ENCODE measurements around the gene CCL27.

The CCL27 gene

DNA sequence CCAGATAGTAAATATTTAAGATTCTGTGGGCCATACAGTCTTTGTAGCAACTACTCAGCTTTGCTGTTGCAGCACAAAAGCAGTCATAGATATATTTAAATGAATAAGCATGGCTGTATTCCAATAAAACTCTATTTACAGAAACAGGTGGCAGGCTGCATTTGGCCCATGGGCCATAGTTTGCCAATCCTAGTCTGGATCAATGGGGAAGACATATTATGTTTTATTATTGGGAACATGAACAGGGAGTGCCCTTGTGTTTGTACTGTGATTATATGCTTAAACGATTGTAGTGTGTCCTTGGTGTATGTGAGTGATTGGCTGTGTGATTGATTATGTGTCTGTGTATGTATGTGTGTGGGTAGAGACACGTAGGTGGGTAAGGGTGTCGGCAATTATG lies 12.0 kb upstream of the CCL27 start:
- TF ChIP-seq TAF1 (IDR thresholded peaks at IDR 0.05; ENCODE audit: borderline replicate concordance, insufficient read depth, low read length) (no peak), FOXP2 (optimal IDR thresholded peaks at IDR 0.05; ENCODE audit: borderline replicate concordance, extremely low read depth, extremely low read length, insufficient read depth) (no peak), POLR2AphosphoS5 (IDR thresholded peaks at IDR 0.05; ENCODE audit: low read depth, low read length) (no peak), SIN3A (IDR thresholded peaks at IDR 0.05; ENCODE audit: borderline replicate concordance, insufficient read depth, low read length) (no peak)
- TF ChIP-seq, protein P1, sequence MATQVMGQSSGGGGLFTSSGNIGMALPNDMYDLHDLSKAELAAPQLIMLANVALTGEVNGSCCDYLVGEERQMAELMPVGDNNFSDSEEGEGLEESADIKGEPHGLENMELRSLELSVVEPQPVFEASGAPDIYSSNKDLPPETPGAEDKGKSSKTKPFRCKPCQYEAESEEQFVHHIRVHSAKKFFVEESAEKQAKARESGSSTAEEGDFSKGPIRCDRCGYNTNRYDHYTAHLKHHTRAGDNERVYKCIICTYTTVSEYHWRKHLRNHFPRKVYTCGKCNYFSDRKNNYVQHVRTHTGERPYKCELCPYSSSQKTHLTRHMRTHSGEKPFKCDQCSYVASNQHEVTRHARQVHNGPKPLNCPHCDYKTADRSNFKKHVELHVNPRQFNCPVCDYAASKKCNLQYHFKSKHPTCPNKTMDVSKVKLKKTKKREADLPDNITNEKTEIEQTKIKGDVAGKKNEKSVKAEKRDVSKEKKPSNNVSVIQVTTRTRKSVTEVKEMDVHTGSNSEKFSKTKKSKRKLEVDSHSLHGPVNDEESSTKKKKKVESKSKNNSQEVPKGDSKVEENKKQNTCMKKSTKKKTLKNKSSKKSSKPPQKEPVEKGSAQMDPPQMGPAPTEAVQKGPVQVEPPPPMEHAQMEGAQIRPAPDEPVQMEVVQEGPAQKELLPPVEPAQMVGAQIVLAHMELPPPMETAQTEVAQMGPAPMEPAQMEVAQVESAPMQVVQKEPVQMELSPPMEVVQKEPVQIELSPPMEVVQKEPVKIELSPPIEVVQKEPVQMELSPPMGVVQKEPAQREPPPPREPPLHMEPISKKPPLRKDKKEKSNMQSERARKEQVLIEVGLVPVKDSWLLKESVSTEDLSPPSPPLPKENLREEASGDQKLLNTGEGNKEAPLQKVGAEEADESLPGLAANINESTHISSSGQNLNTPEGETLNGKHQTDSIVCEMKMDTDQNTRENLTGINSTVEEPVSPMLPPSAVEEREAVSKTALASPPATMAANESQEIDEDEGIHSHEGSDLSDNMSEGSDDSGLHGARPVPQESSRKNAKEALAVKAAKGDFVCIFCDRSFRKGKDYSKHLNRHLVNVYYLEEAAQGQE (IDR thresholded peaks at IDR 0.05; ENCODE audit: insufficient read depth in 1 of 2, low read depth in 2 of 2, low read length in 2 of 2), result no peak

DNA sequence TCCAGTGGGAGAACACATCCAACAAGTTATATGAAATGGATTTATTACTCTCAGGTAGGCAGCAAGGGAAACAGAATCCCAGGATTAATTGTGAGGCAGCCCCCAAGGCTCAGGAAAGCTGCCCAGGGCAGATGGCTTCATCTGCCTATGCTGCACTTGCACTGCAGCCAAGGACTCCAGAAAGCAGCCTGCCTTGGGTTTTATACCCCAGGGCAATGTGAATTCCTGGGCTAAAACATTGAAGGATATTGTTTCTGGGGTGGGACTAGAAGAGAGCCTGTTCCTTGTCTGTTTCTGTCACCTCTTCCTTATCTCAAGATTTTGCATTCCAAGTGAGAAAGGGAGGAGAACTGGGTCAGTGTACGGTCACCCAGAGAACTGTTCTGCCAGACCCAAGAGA lies 8.8 kb upstream of the CCL27 start:
- TF ChIP-seq FOXP2 (optimal IDR thresholded peaks at IDR 0.05; ENCODE audit: borderline replicate concordance, extremely low read depth, extremely low read length, insufficient read depth) (no peak), POLR2AphosphoS5 (IDR thresholded peaks at IDR 0.05; ENCODE audit: low read depth, low read length) (no peak), SIN3A (IDR thresholded peaks at IDR 0.05; ENCODE audit: borderline replicate concordance, insufficient read depth, low read length) (no peak), TAF1 (IDR thresholded peaks at IDR 0.05; ENCODE audit: borderline replicate concordance, insufficient read depth, low read length) (no peak)
- TF ChIP-seq, protein P1 (IDR thresholded peaks at IDR 0.05; ENCODE audit: insufficient read depth in 1 of 2, low read depth in 2 of 2, low read length in 2 of 2), result no peak

DNA sequence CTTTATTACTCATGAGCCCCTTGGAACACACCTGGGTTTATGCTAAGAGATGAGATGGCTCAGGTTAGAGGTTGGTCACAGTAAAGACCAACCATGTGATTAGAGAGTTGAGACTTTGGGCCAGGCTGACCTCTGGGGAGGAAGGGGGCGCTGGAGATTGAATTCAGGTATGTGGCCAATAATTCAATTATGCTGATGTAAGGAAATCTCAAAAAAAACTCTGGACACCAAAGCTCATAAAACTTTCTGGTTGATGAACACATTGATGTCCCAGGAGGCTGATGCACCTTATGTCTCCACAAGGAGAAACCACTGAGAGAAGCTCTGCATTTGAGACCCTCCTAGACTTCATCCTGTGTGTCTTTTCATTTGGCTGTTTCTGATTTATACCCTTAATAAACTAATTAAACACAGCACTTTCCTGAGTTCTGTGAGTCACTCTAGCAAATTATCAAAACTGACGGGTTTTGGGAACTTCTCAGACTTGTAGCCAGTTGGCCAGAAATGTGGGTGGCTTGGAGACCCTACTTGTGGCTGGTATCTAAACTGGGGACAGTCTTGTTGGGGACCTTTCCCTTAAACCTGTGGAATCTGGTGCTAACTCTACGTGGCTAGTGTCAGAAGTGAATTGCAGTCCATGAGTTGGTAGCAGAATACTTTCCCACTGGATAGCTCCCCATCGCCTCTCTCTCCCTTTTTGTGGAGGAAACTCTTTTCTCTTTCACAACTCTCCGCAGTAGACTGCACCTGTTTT lies 7.5 kb upstream of the CCL27 start:
- TF ChIP-seq, protein P1 (IDR thresholded peaks at IDR 0.05; ENCODE audit: insufficient read depth in 1 of 2, low read depth in 2 of 2, low read length in 2 of 2), result no peak
- TF ChIP-seq SIN3A (IDR thresholded peaks at IDR 0.05; ENCODE audit: borderline replicate concordance, insufficient read depth, low read length) (no peak), TAF1 (IDR thresholded peaks at IDR 0.05; ENCODE audit: borderline replicate concordance, insufficient read depth, low read length) (no peak), FOXP2 (optimal IDR thresholded peaks at IDR 0.05; ENCODE audit: borderline replicate concordance, extremely low read depth, extremely low read length, insufficient read depth) (no peak), POLR2AphosphoS5 (IDR thresholded peaks at IDR 0.05; ENCODE audit: low read depth, low read length) (no peak)

DNA sequence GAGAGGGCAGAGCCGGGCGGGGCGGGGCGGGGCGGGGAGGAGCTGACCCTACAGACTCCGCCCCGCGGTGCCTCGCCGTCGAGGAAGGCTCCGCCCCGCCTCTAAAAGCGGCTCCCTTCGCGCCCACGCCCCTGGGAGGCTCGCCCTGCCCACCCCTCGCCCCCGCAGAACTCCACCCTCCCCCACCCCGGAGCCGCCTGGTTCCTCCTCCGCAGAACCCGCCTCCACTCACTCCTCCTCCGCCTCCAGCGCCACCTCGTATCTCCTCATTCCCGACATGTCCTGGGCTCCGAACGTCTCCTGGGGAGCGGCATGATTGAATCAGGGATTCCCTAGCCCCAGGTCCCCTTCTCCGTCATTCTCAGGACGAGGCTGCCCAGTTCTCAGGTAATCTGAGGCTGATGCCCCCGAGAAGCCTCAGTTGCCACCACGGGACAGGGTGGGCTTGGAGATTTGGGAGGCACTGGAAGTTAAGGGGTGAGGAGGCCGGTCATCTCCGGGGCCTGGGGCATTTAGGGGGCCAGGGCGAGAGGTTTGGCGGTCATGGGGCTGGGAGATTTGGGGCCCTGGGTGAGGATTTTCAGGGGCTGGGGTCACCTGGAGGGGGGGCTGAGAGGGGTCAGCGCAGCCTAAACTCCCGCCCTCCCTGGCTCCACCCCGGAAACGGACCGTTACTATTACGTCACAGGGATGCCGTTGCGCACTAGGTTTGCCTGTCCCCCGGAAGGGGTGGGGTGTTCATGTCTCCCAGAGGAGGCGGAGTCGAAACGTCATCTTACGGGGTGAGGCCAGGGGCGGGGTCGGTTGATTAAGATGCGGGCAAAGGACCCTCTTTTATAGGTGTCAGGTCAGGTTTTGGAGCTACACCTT lies 3.2 kb upstream of the CCL27 start:
- TF ChIP-seq SIN3A (IDR thresholded peaks at IDR 0.05; ENCODE audit: borderline replicate concordance, insufficient read depth, low read length) (no peak), FOXP2 (optimal IDR thresholded peaks at IDR 0.05; ENCODE audit: borderline replicate concordance, extremely low read depth, extremely low read length, insufficient read depth) (no peak), TAF1 (IDR thresholded peaks at IDR 0.05; ENCODE audit: borderline replicate concordance, insufficient read depth, low read length) (no peak), POLR2AphosphoS5 (IDR thresholded peaks at IDR 0.05; ENCODE audit: low read depth, low read length) (no peak)
- TF ChIP-seq, protein P1 (IDR thresholded peaks at IDR 0.05; ENCODE audit: insufficient read depth in 1 of 2, low read depth in 2 of 2, low read length in 2 of 2), result no peak

All from PFSK-1 (cell line).